Transverse colon (tissue), 4 donors: ENCODE measurements around the gene DPEP2. TPM values are rescaled to one million over a fixed set of nuclear protein-coding genes. Genes with fewer than 3 reads are reported as not detected.
A peak's percentile ranks its signal among the peaks of the same experiment; 100 is the strongest.
"Not testable (repeated sequence)": the region's sequence is repeated elsewhere in the genome, so short reads cannot be mapped to it uniquely, and the experiment has no call there.

Experiments
- DNase-seq: peaks from one replicate; pipeline ENCODE4 v3.0.0-alpha.2; 2019
- H3K27ac ChIP-seq, 4 donors: fragments of 200-600 bp; sonication (generic); 2 replicates each; pipeline ENCODE4 v1.5.1; 2016 to 2018; ENCODE audit warnings: inconsistent platforms in 4 of 4
- H3K27me3 ChIP-seq: fragments of 200-600 bp; sonication (generic); 2 replicates; pipeline ENCODE4 v1.5.1; 2017; ENCODE audit warnings: inconsistent platforms
- H3K36me3 ChIP-seq, 4 donors: fragments of 200-600 bp; sonication (generic); 2 replicates each; pipeline ENCODE4 v1.5.1; 2017 to 2019; ENCODE audit warnings: inconsistent platforms in 4 of 4
- H3K4me1 ChIP-seq, 4 donors: fragments of 200-600 bp; sonication (generic); 2 replicates each; pipeline ENCODE4 v1.5.1; 2017 to 2020; ENCODE audit warnings: inconsistent platforms in 4 of 4
- H3K4me3 ChIP-seq, 4 donors: fragments of 200-600 bp; sonication (generic); 1 replicate in 1 of 4; 2 replicates in 3 of 4; pipeline versions ENCODE4 v1.5.1 to v1.6.1; 2017 to 2019; ENCODE audit warnings: inconsistent platforms in 4 of 4
- H3K9me3 ChIP-seq, 2 donors: fragments of 200-600 bp; sonication (generic); 2 replicates each; pipeline ENCODE4 v1.5.1; 2017 to 2019; ENCODE audit warnings: inconsistent platforms in 2 of 2
- EP300 ChIP-seq: sonication (generic); formaldehyde crosslinking; IDR thresholded peaks from one replicate; pipeline ENCODE4 v1.6.1; 2017; ENCODE audit warnings: antibody characterized with exemption, low read depth
- POLR2A ChIP-seq: fragments of 450-650 bp; IDR thresholded peaks from one replicate; pipeline ENCODE4 v1.6.1; 2016; ENCODE audit warnings: antibody characterized with exemption, mild to moderate bottlenecking, moderate library complexity
- POLR2AphosphoS5 ChIP-seq, 3 donors: sonication (generic); formaldehyde crosslinking; IDR thresholded peaks; one replicate each; pipeline ENCODE4 v1.6.1; 2016; ENCODE audit warnings: antibody characterized with exemption in 3 of 3
- WGBS, 2 donors: methylation state at CpG; one replicate each; pipeline ENCODE4 v1.1.5; 2018; ENCODE audit warnings: low coverage in 1 of 2; 5-methylcytosine and 5-hydroxymethylcytosine counted together
- in situ Hi-C, 4 donors: fragments of 200-750 bp; cut with MboI; loops; one replicate each; pipeline versions ENCODE4 v1.15.0 to v1.15.1; 2017; ENCODE audit warnings: low sequenced_read_pairs in 3 of 4, low pct_ligation_motif_present in 1 of 4, low pct_unique_long_range_greater_than_20kb in 1 of 4
- intact Hi-C: fragments of 100-400 bp; cut with DNase I; formaldehyde crosslinking; loops from one replicate; pipeline ENCODE4 v1.15.1; 2023; ENCODE audit warnings: low total_unique reads
- total RNA-seq, 4 donors: library from RNA; depleted of rRNA; stranded (reverse); fragments of >200 nt; gene quantifications; one replicate each; pipeline ENCODE4 v1.1.0, GENCODE V29; 2016
- TF ChIP-seq, protein P1 (sequence below), 5 experiments: fragments of 200-600 bp in 3 of 5; fragments of 450-650 bp in 2 of 5; sonication (generic) in 3 of 5; IDR thresholded peaks; 1 replicate in 2 of 5; 2 replicates in 3 of 5; pipeline ENCODE4 v1.5.1; 2016 to 2017; ENCODE audit warnings: antibody characterized with exemption in 5 of 5, inconsistent platforms in 3 of 5, mild to moderate bottlenecking in 2 of 5, moderate library complexity in 1 of 5

The DPEP2 gene
- total RNA-seq, 4 donors from 2014 or later, result 1.5 to 4.4 (median 1.5) TPM

GRCh38 chr16:68031951-68032350 lies 32.7 kb upstream of the DPEP2 start:
- Histone ChIP-seq H3K27ac (peak overlapping the region in 1 of 4 donors; percentile 17), H3K36me3 (no peaks in the 10 kb centered on the region), H3K4me1 (no peaks in the 10 kb centered on the region), H3K27me3 (no peaks in the 10 kb centered on the region), H3K4me3 (no peak overlapping the region), H3K9me3 (no peaks in the 10 kb centered on the region)
- TF ChIP-seq, protein P1, sequence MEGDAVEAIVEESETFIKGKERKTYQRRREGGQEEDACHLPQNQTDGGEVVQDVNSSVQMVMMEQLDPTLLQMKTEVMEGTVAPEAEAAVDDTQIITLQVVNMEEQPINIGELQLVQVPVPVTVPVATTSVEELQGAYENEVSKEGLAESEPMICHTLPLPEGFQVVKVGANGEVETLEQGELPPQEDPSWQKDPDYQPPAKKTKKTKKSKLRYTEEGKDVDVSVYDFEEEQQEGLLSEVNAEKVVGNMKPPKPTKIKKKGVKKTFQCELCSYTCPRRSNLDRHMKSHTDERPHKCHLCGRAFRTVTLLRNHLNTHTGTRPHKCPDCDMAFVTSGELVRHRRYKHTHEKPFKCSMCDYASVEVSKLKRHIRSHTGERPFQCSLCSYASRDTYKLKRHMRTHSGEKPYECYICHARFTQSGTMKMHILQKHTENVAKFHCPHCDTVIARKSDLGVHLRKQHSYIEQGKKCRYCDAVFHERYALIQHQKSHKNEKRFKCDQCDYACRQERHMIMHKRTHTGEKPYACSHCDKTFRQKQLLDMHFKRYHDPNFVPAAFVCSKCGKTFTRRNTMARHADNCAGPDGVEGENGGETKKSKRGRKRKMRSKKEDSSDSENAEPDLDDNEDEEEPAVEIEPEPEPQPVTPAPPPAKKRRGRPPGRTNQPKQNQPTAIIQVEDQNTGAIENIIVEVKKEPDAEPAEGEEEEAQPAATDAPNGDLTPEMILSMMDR (IDR thresholded peaks at IDR 0.05), result no peak
- no peak for TF ChIP-seq POLR2A
- no peak for TF ChIP-seq POLR2AphosphoS5 (IDR thresholded peaks at IDR 0.05)
- TF ChIP-seq EP300, result no peak
- intact Hi-C loops (no loop called here), in situ Hi-C loops (no loop called here)
- DNase-seq, result peak; percentile 24
- 91% methylated on average over 2 of the region's 2 CpGs; no CpG with 5 or more reads in 1 of the 2 donors for WGBS, 2 donors

GRCh38 chr16:68030108-68030507 lies 30.8 kb upstream of the DPEP2 start:
- H3K9me3 ChIP-seq, H3K4me3 ChIP-seq, H3K4me1 ChIP-seq, DNase-seq, intact Hi-C loops, H3K27me3 ChIP-seq, in situ Hi-C loops, H3K27ac ChIP-seq, H3K36me3 ChIP-seq: not testable (repeated sequence)
- WGBS, 2 donors, result 81 to 86% methylated on average over 2 to 6 of the region's 6 CpGs

DNA sequence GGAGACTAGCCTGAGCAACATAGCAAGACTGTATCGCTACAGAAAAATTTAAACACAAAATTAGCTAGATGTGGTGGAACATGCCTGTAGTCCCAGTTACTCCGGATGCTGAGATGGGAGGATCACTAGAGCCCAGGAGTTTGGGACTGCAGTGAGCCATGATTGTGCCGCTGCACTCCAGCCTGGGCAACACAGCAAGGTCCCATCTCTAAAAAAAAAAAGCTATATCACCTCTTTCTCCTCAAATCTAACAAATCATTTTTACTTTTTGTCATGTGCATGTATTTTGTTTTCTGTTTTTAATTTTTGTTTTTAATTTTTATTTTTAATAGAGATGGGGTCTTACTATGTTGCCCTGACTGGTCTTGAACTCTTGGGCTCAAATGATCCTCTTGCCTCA lies 29.7 kb upstream of the DPEP2 start:
- in situ Hi-C loops, result no loop called here
- no peaks in the 10 kb centered on the region for H3K27me3 ChIP-seq
- no peaks in the 10 kb centered on the region for H3K9me3 ChIP-seq
- intact Hi-C loops, result no loop called here
- no peak overlapping the region for H3K27ac ChIP-seq
- H3K36me3 ChIP-seq, result peaks cover 0 to 2% (median 0%) of the 10 kb centered on the region in 4 donors
- H3K4me3 ChIP-seq, result no peak overlapping the region
- WGBS, 2 donors, result 95 to 96% methylated on average over 3 of the region's 3 CpGs
- DNase-seq, result no peak
- H3K4me1 ChIP-seq, result peaks cover 0 to 6% (median 4%) of the 10 kb centered on the region in 4 donors
- TF ChIP-seq POLR2A (no peak), POLR2AphosphoS5 (IDR thresholded peaks at IDR 0.05) (no peak), EP300 (no peak)
- TF ChIP-seq, protein P1 (IDR thresholded peaks at IDR 0.05), result no peak

- peak; percentile 95 for DNase-seq
- H3K27ac ChIP-seq, result peak within 1 kb of the TSS; percentile 80 to 91 (median 88)
- no peaks in the 10 kb centered on the region for H3K27me3 ChIP-seq
- intact Hi-C loops (no loop called here), in situ Hi-C loops (no loop called here)
- peaks cover 8 to 27% (median 21%) of the 10 kb centered on the region in 4 donors for H3K4me1 ChIP-seq
- H3K9me3 ChIP-seq, result no peaks in the 10 kb centered on the region
- TF ChIP-seq POLR2AphosphoS5 (IDR thresholded peaks at IDR 0.05) (peak; percentile 93 to 97 (median 96)), POLR2A (peak; percentile 66), EP300 (peak; percentile 47)
- TF ChIP-seq, protein P1 (IDR thresholded peaks at IDR 0.05), result peak in 1 of 5 experiments; percentile 30
- 0% methylated on average over 54 of the region's 84 CpGs; no CpG with 5 or more reads in 1 of the 2 donors for WGBS, 2 donors
- peaks cover 0 to 2% (median 0%) of the 10 kb centered on the region in 4 donors for H3K36me3 ChIP-seq
- H3K4me3 ChIP-seq, result peak within 1 kb of the TSS; percentile 81 to 95 (median 87)
Observed at GRCh38 chr16:68022728-68023537, 23.6 kb upstream of the DPEP2 start, which contains the start of the genes DDX28 and DUS2. DDX28 (minus strand) TSS chr16:68023232; CDS start chr16:68023202, 30 bp downstream. DUS2 (plus strand) TSS chr16:68023284; CDS start chr16:68038024, 14,740 bp downstream.
